ENCODE data around the gene MEST.

- no peak for TF ChIP-seq CTCF (IDR thresholded peaks at IDR 0.05)
- no peak for TF ChIP-seq POLR2A (IDR thresholded peaks at IDR 0.05)
These were observed 47.7 kb upstream of the MEST start for GRCh38 chr7:130444234-130444633.
